NCI-H1436 (cell line): ENCODE data around the gene PKD2.
"Not testable (repeated sequence)": the region's sequence is repeated elsewhere in the genome, so short reads cannot be mapped to it uniquely, and the experiment has no call there.

ENCODE experiments used
- DNase-seq: peaks from one replicate; lab custom pipeline; 2025; lab: John Stamatoyannopoulos, UW

PKD2 gene

GRCh38 chr4:88070031-88070430 lies 62.6 kb downstream of the PKD2 start:
- DNase-seq = no peak

- no peak for DNase-seq
Observed at GRCh38 chr4:88075336-88075735, 67.9 kb downstream of the PKD2 start.

GRCh38 chr4:88077911-88078524 lies 70.6 kb downstream of the PKD2 start:
- no peak for DNase-seq

- DNase-seq = no peak
Observed at GRCh38 chr4:88078579-88078978, 71.1 kb downstream of the PKD2 start.

GRCh38 chr4:88080626-88081025 lies 73.2 kb downstream of the PKD2 start:
- DNase-seq = no peak

- DNase-seq = no peak
Observed at GRCh38 chr4:88087004-88087403, 79.6 kb downstream of the PKD2 start.

- DNase-seq = no peak
Observed at GRCh38 chr4:88090898-88091297, 83.5 kb downstream of the PKD2 start.

- DNase-seq = no peak
Observed at GRCh38 chr4:88091378-88091777, 83.9 kb downstream of the PKD2 start.

GRCh38 chr4:88093874-88094273 lies 86.4 kb downstream of the PKD2 start:
- no peak for DNase-seq

GRCh38 chr4:88097301-88097700 lies 89.9 kb downstream of the PKD2 start:
- no peak for DNase-seq

- no peak for DNase-seq
Observed at GRCh38 chr4:88097781-88098180, 90.3 kb downstream of the PKD2 start.

GRCh38 chr4:88098993-88099752 lies 91.7 kb downstream of the PKD2 start:
- DNase-seq = no peak

GRCh38 chr4:88101165-88101564 lies 93.7 kb downstream of the PKD2 start:
- DNase-seq = no peak

GRCh38 chr4:88102026-88102425 lies 94.6 kb downstream of the PKD2 start:
- DNase-seq = no peak

GRCh38 chr4:88104902-88105610 lies 97.6 kb downstream of the PKD2 start:
- DNase-seq = no peak

- no peak for DNase-seq
Observed at GRCh38 chr4:88106205-88106604, 98.8 kb downstream of the PKD2 start.

GRCh38 chr4:88107406-88108107 lies 100.1 kb downstream of the PKD2 start:
- DNase-seq = no peak

- DNase-seq = not testable (repeated sequence)
Observed at GRCh38 chr4:88108108-88108465, 100.7 kb downstream of the PKD2 start.

- DNase-seq = no peak
Observed at GRCh38 chr4:88108747-88109122, 101.3 kb downstream of the PKD2 start.

- no peak for DNase-seq
Observed at GRCh38 chr4:88109123-88109881, 101.9 kb downstream of the PKD2 start.

GRCh38 chr4:88110826-88111225 lies 103.4 kb downstream of the PKD2 start:
- DNase-seq = no peak

GRCh38 chr4:88112856-88113255 lies 105.4 kb downstream of the PKD2 start:
- no peak for DNase-seq
